Measurements from ENCODE around the gene PBX1.

- no peak for TF ChIP-seq POLR2AphosphoS5 (IDR thresholded peaks at IDR 0.05)
- no peak for TF ChIP-seq CTCF (IDR thresholded peaks at IDR 0.05)
- TF ChIP-seq POLR2A (IDR thresholded peaks at IDR 0.05) = no peak
Measured at GRCh38 chr1:164624400-164624799, 65.4 kb downstream of the PBX1 start.
